ENCODE results near the gene ZNF549.
A peak's percentile ranks its signal among the peaks of the same experiment; 100 is the strongest.
"Not testable (repeated sequence)": the region's sequence is repeated elsewhere in the genome, so short reads cannot be mapped to it uniquely, and the experiment has no call there.

The ZNF549 gene

DNA sequence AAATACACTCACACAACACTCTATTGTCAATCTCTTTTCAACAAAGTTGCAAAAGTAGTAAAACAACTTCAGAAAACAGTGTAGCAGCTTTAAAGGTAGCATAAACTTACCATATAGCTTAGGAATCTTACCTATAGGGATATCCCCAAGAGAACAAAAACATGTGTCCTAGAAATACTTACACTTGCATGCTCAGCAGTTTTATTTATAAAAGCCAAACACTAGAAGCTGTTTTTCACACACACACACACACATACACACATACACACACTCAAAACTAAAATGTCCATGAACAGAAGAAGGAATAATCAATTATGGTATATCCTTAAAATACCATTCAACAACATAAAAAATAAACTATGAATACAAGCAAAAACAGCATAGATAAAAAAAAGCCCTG lies 15.7 kb upstream of the ZNF549 start:
- POLR2A ChIA-PET: no interaction called here
- CTCF ChIA-PET: interaction anchor here (0.7 kb wide), 1 partner anchor 946 kb away, joined by 4 read pairs; no protein-coding TSS in a partner anchor

DNA sequence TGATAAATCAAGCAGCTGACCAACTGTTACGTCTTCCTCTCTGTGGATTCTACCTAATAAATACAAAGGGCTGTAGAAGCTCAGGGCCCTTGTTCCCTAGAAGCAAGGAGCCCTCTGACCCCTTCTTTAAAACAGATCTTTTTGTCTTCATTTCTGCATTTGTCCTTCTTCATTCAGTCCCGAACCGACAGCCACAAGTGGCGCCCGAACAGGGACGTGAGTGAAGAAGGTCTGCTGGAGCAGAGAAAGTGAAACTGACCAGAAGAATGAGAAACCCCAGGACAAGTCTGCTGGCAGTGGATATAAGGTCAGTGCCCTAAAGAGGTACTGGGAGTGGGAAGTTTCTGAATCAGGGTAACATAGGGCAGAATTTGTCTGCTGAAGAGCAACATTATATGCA lies 14.3 kb upstream of the ZNF549 start:
- no peaks in the 10 kb centered on the region for H3K4me1 ChIP-seq (ENCODE audit: control insufficient read depth, insufficient read depth, low read length)
- peaks cover 7% of the 10 kb centered on the region; the same call in 1 of the 2 replicates for H3K9me3 ChIP-seq (ENCODE audit: control insufficient read depth, insufficient read depth, low read depth, low read length)
- H3K4me3 ChIP-seq (ENCODE audit: low read depth, low read length): no peak overlapping the region
- POLR2A ChIA-PET: no interaction called here
- no peak for TF ChIP-seq YY1 (tag by site-specific recombination; IDR thresholded peaks at IDR 0.05)
- TF ChIP-seq ZNF510 (tag by site-specific recombination; IDR thresholded peaks at IDR 0.05; ENCODE audit: insufficient replicate concordance): peak; percentile 9
- no peak for TF ChIP-seq ZNF350 (tag by site-specific recombination; IDR thresholded peaks at IDR 0.05)
- TF ChIP-seq ZNF112 (tag by site-specific recombination; IDR thresholded peaks at IDR 0.05): no peak
- TF ChIP-seq, protein P1, sequence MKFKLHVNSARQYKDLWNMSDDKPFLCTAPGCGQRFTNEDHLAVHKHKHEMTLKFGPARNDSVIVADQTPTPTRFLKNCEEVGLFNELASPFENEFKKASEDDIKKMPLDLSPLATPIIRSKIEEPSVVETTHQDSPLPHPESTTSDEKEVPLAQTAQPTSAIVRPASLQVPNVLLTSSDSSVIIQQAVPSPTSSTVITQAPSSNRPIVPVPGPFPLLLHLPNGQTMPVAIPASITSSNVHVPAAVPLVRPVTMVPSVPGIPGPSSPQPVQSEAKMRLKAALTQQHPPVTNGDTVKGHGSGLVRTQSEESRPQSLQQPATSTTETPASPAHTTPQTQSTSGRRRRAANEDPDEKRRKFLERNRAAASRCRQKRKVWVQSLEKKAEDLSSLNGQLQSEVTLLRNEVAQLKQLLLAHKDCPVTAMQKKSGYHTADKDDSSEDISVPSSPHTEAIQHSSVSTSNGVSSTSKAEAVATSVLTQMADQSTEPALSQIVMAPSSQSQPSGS (tag by site-specific recombination; IDR thresholded peaks at IDR 0.05; ENCODE audit: low read depth): no peak
- peak; percentile 84 for TF ChIP-seq SETDB1 (IDR thresholded peaks at IDR 0.05; ENCODE audit: insufficient read length, low read length)
- peak; percentile 90; the same call in 1 of the 2 replicates for TF ChIP-seq TRIM28 (IDR thresholded peaks at IDR 0.05; ENCODE audit: borderline replicate concordance, low read length)
- no peak for TF ChIP-seq ZNF48 (tag by site-specific recombination; IDR thresholded peaks at IDR 0.05)
- CTCF ChIA-PET: no interaction called here
- no peak overlapping the region for H3K27ac ChIP-seq (ENCODE audit: extremely low read depth, low read depth, low read length)
- peaks cover 14 to 57% of the 10 kb centered on the region in 2 experiments for H3K36me3 ChIP-seq (ENCODE audit: control insufficient read depth in 2 of 2, insufficient read depth in 1 of 2, low read length in 2 of 2)

More for the DNA sequence above, 15.7 kb upstream of the ZNF549 start:
- TF ChIP-seq, protein P2, sequence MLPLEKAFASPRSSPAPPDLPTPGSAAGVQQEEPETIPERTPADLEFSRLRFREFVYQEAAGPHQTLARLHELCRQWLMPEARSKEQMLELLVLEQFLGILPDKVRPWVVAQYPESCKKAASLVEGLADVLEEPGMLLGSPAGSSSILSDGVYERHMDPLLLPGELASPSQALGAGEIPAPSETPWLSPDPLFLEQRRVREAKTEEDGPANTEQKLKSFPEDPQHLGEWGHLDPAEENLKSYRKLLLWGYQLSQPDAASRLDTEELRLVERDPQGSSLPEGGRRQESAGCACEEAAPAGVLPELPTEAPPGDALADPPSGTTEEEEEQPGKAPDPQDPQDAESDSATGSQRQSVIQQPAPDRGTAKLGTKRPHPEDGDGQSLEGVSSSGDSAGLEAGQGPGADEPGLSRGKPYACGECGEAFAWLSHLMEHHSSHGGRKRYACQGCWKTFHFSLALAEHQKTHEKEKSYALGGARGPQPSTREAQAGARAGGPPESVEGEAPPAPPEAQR (tag by site-specific recombination; IDR thresholded peaks at IDR 0.05): no peak
- TF ChIP-seq, protein P3, sequence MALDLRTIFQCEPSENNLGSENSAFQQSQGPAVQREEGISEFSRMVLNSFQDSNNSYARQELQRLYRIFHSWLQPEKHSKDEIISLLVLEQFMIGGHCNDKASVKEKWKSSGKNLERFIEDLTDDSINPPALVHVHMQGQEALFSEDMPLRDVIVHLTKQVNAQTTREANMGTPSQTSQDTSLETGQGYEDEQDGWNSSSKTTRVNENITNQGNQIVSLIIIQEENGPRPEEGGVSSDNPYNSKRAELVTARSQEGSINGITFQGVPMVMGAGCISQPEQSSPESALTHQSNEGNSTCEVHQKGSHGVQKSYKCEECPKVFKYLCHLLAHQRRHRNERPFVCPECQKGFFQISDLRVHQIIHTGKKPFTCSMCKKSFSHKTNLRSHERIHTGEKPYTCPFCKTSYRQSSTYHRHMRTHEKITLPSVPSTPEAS (tag by site-specific recombination; IDR thresholded peaks at IDR 0.05): 0 out of 2 replicates have a peak, but pooled peaks have one; percentile 21
- H3K4me1 ChIP-seq (ENCODE audit: control insufficient read depth, insufficient read depth, low read length): no peaks in the 10 kb centered on the region
- peaks cover 7% of the 10 kb centered on the region; the same call in 1 of the 2 replicates for H3K9me3 ChIP-seq (ENCODE audit: control insufficient read depth, insufficient read depth, low read depth, low read length)
- H3K4me3 ChIP-seq (ENCODE audit: low read depth, low read length): no peak overlapping the region
- no peak overlapping the region for H3K27ac ChIP-seq (ENCODE audit: extremely low read depth, low read depth, low read length)
- peaks cover 28 to 58% of the 10 kb centered on the region in 2 experiments for H3K36me3 ChIP-seq (ENCODE audit: control insufficient read depth in 2 of 2, insufficient read depth in 1 of 2, low read length in 2 of 2)

DNA sequence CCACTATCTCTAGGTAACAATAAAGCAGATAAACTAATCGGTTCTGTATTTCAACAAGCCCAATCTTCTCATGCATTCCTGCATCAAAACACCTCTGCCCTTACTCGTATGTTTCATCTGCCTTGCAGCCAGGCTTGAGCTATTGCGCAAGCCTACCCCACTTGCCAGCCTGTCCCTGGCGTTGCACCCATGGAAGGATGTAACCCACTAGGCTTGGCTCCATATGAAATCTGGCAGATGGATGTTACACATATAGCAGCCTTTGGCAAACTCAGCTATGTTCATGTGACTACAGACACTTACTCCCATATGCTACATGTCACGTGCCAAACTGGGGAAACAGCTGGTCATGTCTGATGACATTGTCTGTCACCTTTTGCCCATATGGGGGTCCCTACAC lies 11.9 kb upstream of the ZNF549 start:
- H3K4me1 ChIP-seq (ENCODE audit: control insufficient read depth, insufficient read depth, low read length): no peaks in the 10 kb centered on the region
- H3K27ac ChIP-seq (ENCODE audit: extremely low read depth, low read depth, low read length): no peak overlapping the region
- ChIA-PET CTCF (no interaction called here), POLR2A (no interaction called here)
- H3K4me3 ChIP-seq (ENCODE audit: low read depth, low read length): no peak overlapping the region
- H3K9me3 ChIP-seq (ENCODE audit: control insufficient read depth, insufficient read depth, low read depth, low read length): peaks cover 7% of the 10 kb centered on the region; the same call in 1 of the 2 replicates
- peaks cover 4 to 44% of the 10 kb centered on the region in 2 experiments for H3K36me3 ChIP-seq (ENCODE audit: control insufficient read depth in 2 of 2, insufficient read depth in 1 of 2, low read length in 2 of 2)
- TF ChIP-seq ZNF660 (tag by site-specific recombination; IDR thresholded peaks at IDR 0.05): no peak
- TF ChIP-seq KLF9 (tag by site-specific recombination; IDR thresholded peaks at IDR 0.05; ENCODE audit: low read depth): no peak
- no peak for TF ChIP-seq MZF1 (tag by site-specific recombination; IDR thresholded peaks at IDR 0.05; ENCODE audit: borderline replicate concordance)
- no peak for TF ChIP-seq ZNF677 (tag by site-specific recombination; IDR thresholded peaks at IDR 0.05)
- TF ChIP-seq ZFP3 (tag by site-specific recombination; IDR thresholded peaks at IDR 0.05; ENCODE audit: low read depth): no peak
- no peak for TF ChIP-seq ZNF558 (tag by site-specific recombination; IDR thresholded peaks at IDR 0.05)
- TF ChIP-seq KLF16 (tag by site-specific recombination; IDR thresholded peaks at IDR 0.05): no peak
- TF ChIP-seq SP2 (tag by site-specific recombination; IDR thresholded peaks at IDR 0.05): no peak
- TF ChIP-seq, protein P4, sequence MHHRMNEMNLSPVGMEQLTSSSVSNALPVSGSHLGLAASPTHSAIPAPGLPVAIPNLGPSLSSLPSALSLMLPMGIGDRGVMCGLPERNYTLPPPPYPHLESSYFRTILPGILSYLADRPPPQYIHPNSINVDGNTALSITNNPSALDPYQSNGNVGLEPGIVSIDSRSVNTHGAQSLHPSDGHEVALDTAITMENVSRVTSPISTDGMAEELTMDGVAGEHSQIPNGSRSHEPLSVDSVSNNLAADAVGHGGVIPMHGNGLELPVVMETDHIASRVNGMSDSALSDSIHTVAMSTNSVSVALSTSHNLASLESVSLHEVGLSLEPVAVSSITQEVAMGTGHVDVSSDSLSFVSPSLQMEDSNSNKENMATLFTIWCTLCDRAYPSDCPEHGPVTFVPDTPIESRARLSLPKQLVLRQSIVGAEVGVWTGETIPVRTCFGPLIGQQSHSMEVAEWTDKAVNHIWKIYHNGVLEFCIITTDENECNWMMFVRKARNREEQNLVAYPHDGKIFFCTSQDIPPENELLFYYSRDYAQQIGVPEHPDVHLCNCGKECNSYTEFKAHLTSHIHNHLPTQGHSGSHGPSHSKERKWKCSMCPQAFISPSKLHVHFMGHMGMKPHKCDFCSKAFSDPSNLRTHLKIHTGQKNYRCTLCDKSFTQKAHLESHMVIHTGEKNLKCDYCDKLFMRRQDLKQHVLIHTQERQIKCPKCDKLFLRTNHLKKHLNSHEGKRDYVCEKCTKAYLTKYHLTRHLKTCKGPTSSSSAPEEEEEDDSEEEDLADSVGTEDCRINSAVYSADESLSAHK (tag by site-specific recombination; IDR thresholded peaks at IDR 0.05): no peak

DNA sequence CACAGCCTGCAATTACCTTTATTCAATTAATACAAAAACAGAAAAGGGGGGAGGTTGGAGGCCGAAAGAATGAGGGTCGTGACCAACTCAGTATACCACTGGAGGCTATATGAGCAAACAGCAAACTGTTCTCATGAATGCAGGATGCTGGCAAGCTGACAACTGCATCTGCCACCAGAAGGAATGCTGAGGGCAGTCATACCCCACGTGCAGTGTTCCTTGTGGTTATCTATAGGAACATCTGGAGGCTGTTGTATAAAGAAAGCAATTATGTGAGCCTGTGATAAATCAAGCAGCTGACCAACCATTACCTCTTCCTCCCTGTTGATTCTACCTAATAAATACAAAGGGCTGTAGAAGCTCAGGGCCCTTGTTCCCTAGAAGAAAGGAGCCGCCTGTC lies 9.1 kb upstream of the ZNF549 start:
- H3K4me3 ChIP-seq (ENCODE audit: low read depth, low read length); H3K27ac ChIP-seq (ENCODE audit: extremely low read depth, low read depth, low read length); CTCF ChIA-PET; H3K4me1 ChIP-seq (ENCODE audit: control insufficient read depth, insufficient read depth, low read length); H3K9me3 ChIP-seq (ENCODE audit: control insufficient read depth, insufficient read depth, low read depth, low read length): not testable (repeated sequence)
- POLR2A ChIA-PET: interaction anchor here (1.3 kb wide), 1 partner anchor 9 kb away, joined by 3 read pairs; the partner anchor contains the start of gene ZNF549
- H3K36me3 ChIP-seq (ENCODE audit: control insufficient read depth in 2 of 2, insufficient read depth in 1 of 2, low read length in 2 of 2): peaks cover 4 to 41% of the 10 kb centered on the region in 2 experiments; a peak in 2 of 3 replicates
